K562 (cell line): Measurements from ENCODE around the gene FBXW8. TPM values are rescaled to one million over a fixed set of nuclear protein-coding genes. Genes with fewer than 3 reads are reported as not detected.

Experiments
- ATAC-seq: fragments of 200-7000 bp; cut with Tn5 transposase; 3 replicates; pipeline ENCODE4 v1.9.1; 2020; ENCODE audit warnings: moderate library complexity
- BruUV-seq: library from RNA; stranded (reverse); fragments of 400-500 nt; replicated peaks from 2 replicates; lab custom pipeline; 2021; lab: Mats Ljungman, UMichigan
- CTCF ChIA-PET: fragments of 300-600 bp; formaldehyde crosslinking; extraction: SDS; loops from one replicate; lab custom pipeline; 2021; ENCODE audit warnings: low intra/inter-chr PET ratio; lab: Yijun Ruan, JAX
- POLR2A ChIA-PET: fragments of 300-600, 350-650 bp; sonication (Branson Sonifier 250); formaldehyde crosslinking; extraction: SDS; loops from one replicate; lab custom pipeline; 2021; ENCODE audit warnings: antibody characterized with exemption, inconsistent platforms; lab: Yijun Ruan, JAX
- DNase-seq, 4 experiments: peaks; one replicate each; pipeline versions ENCODE4 v3.0.0 to v3.0.0-alpha.2; 2011 to 2018; ENCODE audit warnings: low spot score in 3 of 4, mixed read lengths in 3 of 4; ENCODE audit errors: extremely low read depth in 1 of 4
- FAIRE-seq: peaks from 2 replicates; lab custom pipeline; 2011; peaks lifted over from hg19 to GRCh38; lab: Jason Lieb, UNC
- H2AFZ ChIP-seq: 2 replicates; pipeline ENCODE4 v1.6.0; 2011; ENCODE audit warnings: low read depth, low read length, control low read depth, inconsistent platforms
- H3K27ac ChIP-seq: fragments of 200-600 bp; 3 replicates; pipeline ENCODE4 v1.8.0; 2011; ENCODE audit warnings: low read depth, mild to moderate bottlenecking, control low read depth, inconsistent platforms, low read length, moderate library complexity, mixed read lengths; ENCODE audit errors: extremely low read depth
- H3K27me3 ChIP-seq, 2 experiments: fragments of 300-600 bp in 1 of 2; 2 replicates in 1 of 2; 3 replicates in 1 of 2; pipeline versions ENCODE4 v1.6.0 to v1.8.0; 2011; ENCODE audit warnings: inconsistent platforms in 2 of 2, low read length in 2 of 2, mild to moderate bottlenecking in 1 of 2, mixed read lengths in 1 of 2, moderate library complexity in 1 of 2; ENCODE audit not compliant: control insufficient read depth in 2 of 2, insufficient read depth in 2 of 2
- H3K36me3 ChIP-seq: fragments of 300-600 bp; 3 replicates; pipeline ENCODE4 v1.8.0; 2011; ENCODE audit warnings: mild to moderate bottlenecking, low read length, inconsistent platforms; ENCODE audit not compliant: control insufficient read depth, insufficient read depth
- H3K4me1 ChIP-seq, 2 experiments: fragments of 200-600 bp in 1 of 2; replicated peaks in 1 of 2; 2 replicates in 1 of 2; 3 replicates in 1 of 2; pipeline versions ENCODE4 v1.5.1 to v1.8.0; 2011; ENCODE audit warnings: inconsistent platforms in 2 of 2, low read length in 2 of 2, mild to moderate bottlenecking in 1 of 2, mixed read lengths in 1 of 2, moderate library complexity in 1 of 2; ENCODE audit not compliant: control insufficient read depth in 2 of 2, insufficient read depth in 2 of 2
- H3K4me2 ChIP-seq: 2 replicates; pipeline ENCODE4 v1.6.1; 2011; ENCODE audit warnings: low read length, control low read depth, inconsistent platforms, mixed read lengths; ENCODE audit not compliant: insufficient read depth
- H3K4me3 ChIP-seq: fragments of 200-600 bp; sonication (generic), shearing (Covaris generic); 2 replicates; pipeline ENCODE4 v1.5.1; 2016; ENCODE audit warnings: control low read depth, inconsistent platforms
- H3K79me2 ChIP-seq: fragments of 200-600 bp; 3 replicates; pipeline ENCODE4 v1.8.0; 2011; ENCODE audit warnings: low read length, inconsistent platforms; ENCODE audit not compliant: control insufficient read depth, insufficient read depth
- H3K9ac ChIP-seq, 2 experiments: 2 replicates each; pipeline versions ENCODE4 v1.6.0 to v1.6.1; 2011; ENCODE audit warnings: low read depth in 2 of 2, low read length in 2 of 2, control low read depth in 1 of 2, inconsistent platforms in 1 of 2, mild to moderate bottlenecking in 1 of 2, mixed read lengths in 1 of 2; ENCODE audit not compliant: insufficient read depth in 1 of 2
- H3K9me1 ChIP-seq: one replicate; pipeline ENCODE4 v1.6.0; 2011; ENCODE audit warnings: inconsistent platforms, mild to moderate bottlenecking, low read length, moderate library complexity; ENCODE audit not compliant: control insufficient read depth, insufficient read depth
- H3K9me3 ChIP-seq: replicated peaks from 2 replicates; pipeline ENCODE4 v1.5.1; 2011; ENCODE audit warnings: low read depth, low read length, inconsistent platforms; ENCODE audit not compliant: control insufficient read depth, insufficient read depth
- H4K20me1 ChIP-seq: replicated peaks from 2 replicates; pipeline ENCODE4 v1.6.1; 2011; ENCODE audit warnings: low read length, inconsistent platforms, mixed read lengths; ENCODE audit not compliant: control insufficient read depth, insufficient read depth
- ARID3B ChIP-seq: fragments of 250-450 bp; sonication (Bioruptor Pico); IDR thresholded peaks from 2 replicates; pipeline ENCODE4 v1.4.0; 2020; ENCODE audit warnings: borderline replicate concordance
- ARNT ChIP-seq, 2 experiments: fragments of 450-650 bp; IDR thresholded peaks; 2 replicates each; pipeline ENCODE4 v1.6.1; 2016; ENCODE audit warnings: mild to moderate bottlenecking in 1 of 2
- EP400 ChIP-seq: fragments of 450-650 bp; IDR thresholded peaks from 2 replicates; pipeline ENCODE4 v1.6.1; 2017; ENCODE audit warnings: antibody characterized with exemption, mild to moderate bottlenecking, moderate library complexity
- FIP1L1 ChIP-seq: fragments of 200-400 bp; formaldehyde crosslinking; IDR thresholded peaks from 2 replicates; pipeline ENCODE4 v1.6.1; 2018; ENCODE audit warnings: mild to moderate bottlenecking, low read depth, low read length; ENCODE audit not compliant: poor library complexity, severe bottlenecking
- FOXJ3 ChIP-seq: sonication (generic); formaldehyde crosslinking; IDR thresholded peaks from 2 replicates; pipeline ENCODE4 v1.4.0; 2020; ENCODE audit warnings: mild to moderate bottlenecking, missing genetic modification reagents
- LARP7 ChIP-seq: fragments of 450-650 bp; IDR thresholded peaks from 2 replicates; pipeline ENCODE4 v1.6.1; 2016
- LCOR ChIP-seq: sonication (generic); formaldehyde crosslinking; IDR thresholded peaks from 2 replicates; pipeline ENCODE4 v1.8.0; 2022; ENCODE audit warnings: mild to moderate bottlenecking, missing genetic modification reagents
- RBM17 ChIP-seq: fragments of 200-400 bp; formaldehyde crosslinking; IDR thresholded peaks from 2 replicates; pipeline ENCODE4 v1.6.1; 2017; ENCODE audit warnings: low read depth, mild to moderate bottlenecking, low read length, borderline replicate concordance
- STAT5B ChIP-seq: fragments of 250-450 bp; sonication (Bioruptor Pico); IDR thresholded peaks from 2 replicates; pipeline ENCODE4 v1.8.0; 2021; ENCODE audit warnings: mild to moderate bottlenecking, inconsistent platforms
- XRCC4 ChIP-seq: IDR thresholded peaks from one replicate; pipeline ENCODE4 v1.6.1; 2011; ENCODE audit not compliant: insufficient read depth, insufficient read length; ENCODE audit errors: extremely low read depth
- YY1 ChIP-seq, 3 experiments: IDR thresholded peaks; 2 replicates each; pipeline ENCODE4 v1.6.1; 2011; ENCODE audit warnings: low read length in 2 of 3, mild to moderate bottlenecking in 2 of 3, moderate library complexity in 2 of 3, borderline replicate concordance in 1 of 3, control low read depth in 1 of 3, low read depth in 1 of 3; ENCODE audit not compliant: insufficient read depth in 3 of 3, insufficient replicate concordance in 2 of 3, control insufficient read depth in 1 of 3, insufficient read length in 1 of 3; ENCODE audit errors: extremely low read depth in 1 of 3
- ZBTB7A ChIP-seq: IDR thresholded peaks from 2 replicates; pipeline ENCODE4 v1.6.1; 2011; ENCODE audit warnings: low read depth, mild to moderate bottlenecking, low read length, moderate library complexity, borderline replicate concordance; ENCODE audit not compliant: control insufficient read depth
- ZNF197 ChIP-seq: fragments of 200-800 bp; sonication (Bioruptor generic); IDR thresholded peaks from 2 replicates; pipeline ENCODE4 v1.6.1; 2016; ENCODE audit warnings: low read depth, missing genetic modification characterization, missing compliant biosample characterization
- ZNF384 ChIP-seq: IDR thresholded peaks from 2 replicates; pipeline ENCODE4 v1.6.1; 2012; ENCODE audit warnings: low read depth, low read length, improper control_type of control experiment
- ZNF707 ChIP-seq: fragments of 250-450 bp; sonication (Bioruptor Pico); conservative IDR thresholded peaks from 2 replicates; pipeline ENCODE4 v1.8.0; 2022; ENCODE audit warnings: inconsistent platforms, mild to moderate bottlenecking, moderate library complexity
- WGBS: fragments of 100-300 bp; shearing (Covaris generic); methylation state at CpG from one replicate; pipeline ENCODE4 v1.1.6; 2016; ENCODE audit warnings: low coverage, mixed read lengths; ENCODE audit not compliant: insufficient coverage; ENCODE audit errors: missing lambda C conversion rate; 5-methylcytosine and 5-hydroxymethylcytosine counted together
- in situ Hi-C: fragments of 300-500 bp; cut with MboI; formaldehyde crosslinking; loops from 4 replicates; pipeline ENCODE4 v1.15.0; 2018; ENCODE audit warnings: inconsistent platforms, mixed read lengths
- intact Hi-C: fragments of 100-400 bp; cut with micrococcal nuclease; formaldehyde crosslinking; loops from 2 replicates; pipeline ENCODE4 v1.14.2; 2022
- polyA plus RNA-seq, 8 experiments: library from polyadenylated mRNA; depleted of rRNA in 4 of 8; stranded (reverse) in 5 of 8; unstranded in 3 of 8; fragments of >200 nt; fragmentation: Nextera tagmentation in 2 of 8; fragmentation: Illumina TruSeq in 1 of 8; extraction: Ambion mirVana in 2 of 8; extraction: Trizol in 1 of 8; gene quantifications; 2 replicates each; pipeline versions ENCODE4 v1.2.1 to v1.2.3, GENCODE V29; 2011 to 2014; ENCODE audit warnings: inconsistent platforms in 1 of 8, missing spikeins in 1 of 8
- total RNA-seq, 7 experiments: library from RNA; depleted of rRNA in 6 of 7; stranded (reverse); fragments of >200 nt in 6 of 7; fragmentation: Illumina TruSeq in 2 of 7; extraction: Trizol in 2 of 7; gene quantifications; 2 replicates each; pipeline versions ENCODE4 v1.2.1 to v1.2.3, GENCODE V29; 2011 to 2021; ENCODE audit warnings: low replicate concordance in 1 of 7
- TF ChIP-seq, protein P1 (sequence below): fragments of 450-650 bp; conservative IDR thresholded peaks from 2 replicates; pipeline ENCODE4 v1.6.1; 2016; ENCODE audit warnings: missing genetic modification characterization, low read depth, mild to moderate bottlenecking, missing compliant biosample characterization, moderate library complexity
- TF ChIP-seq, protein P2 (sequence below): fragments of 450-650 bp; IDR thresholded peaks from 2 replicates; pipeline ENCODE4 v1.6.1; 2014; ENCODE audit warnings: low read depth, mild to moderate bottlenecking, moderate library complexity, borderline replicate concordance

Gene FBXW8
- total and polyA plus RNA-seq, 9 of the 15 experiments (the other 6 are each of a cell fraction or from before 2014, with no cell fraction given), result 0.58 to 8.3 (median 4.4) TPM

DNA sequence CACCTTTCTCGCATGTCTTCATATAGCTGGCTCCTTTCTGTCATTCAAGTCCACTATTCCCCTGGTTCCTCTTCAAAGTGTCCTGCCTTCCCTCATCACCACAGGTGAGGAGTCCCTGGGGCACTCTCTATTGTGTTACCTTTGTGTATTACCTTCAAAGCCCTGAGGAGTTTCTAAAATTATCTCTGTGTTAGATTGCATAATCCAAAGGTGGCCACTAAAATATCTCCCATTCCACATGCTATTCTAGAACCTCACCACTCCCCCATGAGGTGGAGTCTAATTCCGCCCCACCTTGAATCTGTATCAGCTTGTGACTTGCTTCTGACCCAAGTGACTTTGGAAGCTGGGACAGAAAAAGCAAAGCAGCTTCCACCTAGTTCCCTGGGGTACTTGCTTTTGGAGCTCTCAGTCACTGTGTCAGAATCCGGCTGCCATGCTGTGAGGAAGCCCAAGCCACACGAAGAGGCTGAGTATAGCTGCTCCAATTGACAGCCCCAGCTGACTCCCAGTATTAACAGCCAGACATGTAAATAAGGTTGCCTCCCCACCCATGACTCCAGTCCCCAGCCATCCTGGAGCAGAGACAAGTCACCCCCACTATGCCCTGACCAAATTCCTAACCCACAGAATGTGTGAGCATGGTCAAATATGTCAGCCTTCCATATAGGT is 36.3 kb upstream of the FBXW8 start:
- Histone ChIP-seq H3K27ac (no peak overlapping the region), H3K27me3 (peaks cover 28 to 52% of the 10 kb centered on the region in 2 experiments), H3K79me2 (no peaks in the 10 kb centered on the region), H3K9ac (no peak overlapping the region), H3K4me3 (no peak overlapping the region), H3K36me3 (no peaks in the 10 kb centered on the region), H3K9me1 (no peaks in the 10 kb centered on the region), H4K20me1 (no peaks in the 10 kb centered on the region), H3K9me3 (no peaks in the 10 kb centered on the region), H3K4me2 (no peak overlapping the region), H3K4me1 (peaks cover 0 to 12% of the 10 kb centered on the region in 2 experiments; a peak in 2 of 5 replicates), H2AFZ (no peak overlapping the region)
- no peak for DNase-seq
- FAIRE-seq, result no peak
- POLR2A ChIA-PET, result interaction anchor here (0.6 to 0.7 kb wide), 2 partner anchors 17 to 273 kb away, joined by 3 to 4 read pairs; no protein-coding TSS in a partner anchor
- no peak for ATAC-seq
- no TSS peak for BruUV-seq
- CTCF ChIA-PET, result no interaction called here
- in situ Hi-C loops (no loop called here), intact Hi-C loops (no loop called here)
- WGBS, result 0% methylated on average over 4 of the region's 4 CpGs
- TF ChIP-seq YY1 (IDR thresholded peaks at IDR 0.05; ENCODE audit: borderline replicate concordance in 1 of 3, control insufficient read depth in 1 of 3, extremely low read depth in 1 of 3, insufficient read depth in 3 of 3, insufficient read length in 1 of 3, insufficient replicate concordance in 2 of 3, low read depth in 1 of 3, low read length in 2 of 3) (peak; percentile 30 to 81 (median 32)), STAT5B (CRISPR knock-in tag) (no peak), ARID3B (no peak), FIP1L1 (no peak), XRCC4 (no peak), ZNF197 (CRISPR knock-in tag) (no peak), LARP7 (no peak), LCOR (CRISPR knock-in tag) (no peak), RBM17 (no peak), ZNF384 (no peak), FOXJ3 (CRISPR knock-in tag) (no peak), ZNF707 (CRISPR knock-in tag) (no peak), ZBTB7A (no peak), ARNT (IDR thresholded peaks at IDR 0.05) (no peak), EP400 (no peak)
- TF ChIP-seq, protein P1, sequence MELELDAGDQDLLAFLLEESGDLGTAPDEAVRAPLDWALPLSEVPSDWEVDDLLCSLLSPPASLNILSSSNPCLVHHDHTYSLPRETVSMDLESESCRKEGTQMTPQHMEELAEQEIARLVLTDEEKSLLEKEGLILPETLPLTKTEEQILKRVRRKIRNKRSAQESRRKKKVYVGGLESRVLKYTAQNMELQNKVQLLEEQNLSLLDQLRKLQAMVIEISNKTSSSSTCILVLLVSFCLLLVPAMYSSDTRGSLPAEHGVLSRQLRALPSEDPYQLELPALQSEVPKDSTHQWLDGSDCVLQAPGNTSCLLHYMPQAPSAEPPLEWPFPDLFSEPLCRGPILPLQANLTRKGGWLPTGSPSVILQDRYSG (tag), result no peak
- TF ChIP-seq, protein P2, sequence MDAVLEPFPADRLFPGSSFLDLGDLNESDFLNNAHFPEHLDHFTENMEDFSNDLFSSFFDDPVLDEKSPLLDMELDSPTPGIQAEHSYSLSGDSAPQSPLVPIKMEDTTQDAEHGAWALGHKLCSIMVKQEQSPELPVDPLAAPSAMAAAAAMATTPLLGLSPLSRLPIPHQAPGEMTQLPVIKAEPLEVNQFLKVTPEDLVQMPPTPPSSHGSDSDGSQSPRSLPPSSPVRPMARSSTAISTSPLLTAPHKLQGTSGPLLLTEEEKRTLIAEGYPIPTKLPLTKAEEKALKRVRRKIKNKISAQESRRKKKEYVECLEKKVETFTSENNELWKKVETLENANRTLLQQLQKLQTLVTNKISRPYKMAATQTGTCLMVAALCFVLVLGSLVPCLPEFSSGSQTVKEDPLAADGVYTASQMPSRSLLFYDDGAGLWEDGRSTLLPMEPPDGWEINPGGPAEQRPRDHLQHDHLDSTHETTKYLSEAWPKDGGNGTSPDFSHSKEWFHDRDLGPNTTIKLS, result peak; percentile 54; the same call in 1 of the 2 replicates
